SKM-1 treated with dmso at 0.1 percent for 144 hours (cell line): Measurements from ENCODE around the gene NLRP11.

Experiments used
- DNase-seq: peaks from one replicate; lab custom pipeline; 2025; ENCODE audit not compliant: unreplicated experiment; lab: John Stamatoyannopoulos, UW

NLRP11 gene

DNA sequence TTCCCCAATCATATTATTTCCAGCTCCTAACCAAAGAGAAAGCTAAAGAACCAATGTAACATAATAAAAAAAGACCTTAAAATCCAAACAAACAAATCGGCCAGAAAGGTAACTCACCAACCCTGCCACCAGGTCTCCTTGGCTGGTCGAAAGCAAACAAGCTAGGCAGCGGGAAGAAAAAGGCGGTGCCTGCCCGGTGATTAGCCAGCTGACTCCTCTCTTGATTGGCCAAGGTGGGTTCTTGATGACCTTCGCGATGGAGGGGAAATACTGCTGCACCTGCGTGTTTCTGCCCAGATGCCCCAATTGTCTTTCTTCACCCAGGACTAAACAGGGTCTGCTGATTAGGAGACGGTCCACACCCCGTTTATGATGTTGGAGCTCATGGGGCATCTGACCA lies at the start of gene NLRP11:
NLRP11 (minus strand) TSS at position 154 of the 400 bp plus-strand sequence. CDS start 13,825 bp downstream, outside the sequence.
- DNase-seq = no peak

DNA sequence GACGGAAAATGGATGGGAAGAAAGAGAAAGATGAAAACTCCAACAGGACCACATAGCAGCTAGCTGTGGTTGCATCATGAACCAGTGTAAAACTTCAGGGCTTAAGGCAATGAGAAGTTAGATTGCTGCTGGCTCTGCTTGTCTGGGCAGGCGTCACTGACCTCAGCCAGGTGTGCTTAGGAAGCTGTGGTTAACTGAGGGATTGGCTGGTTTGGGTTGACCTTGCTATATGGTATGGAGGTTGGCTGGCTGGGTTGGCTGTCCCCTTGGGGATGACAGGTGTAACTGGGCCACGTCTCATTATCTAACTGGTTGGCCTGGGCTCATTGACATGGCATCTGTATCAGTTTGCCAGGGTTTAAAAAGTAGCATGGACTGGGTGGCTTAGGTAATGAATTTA lies 45.4 kb upstream of the NLRP11 start:
- no peak for DNase-seq

DNA sequence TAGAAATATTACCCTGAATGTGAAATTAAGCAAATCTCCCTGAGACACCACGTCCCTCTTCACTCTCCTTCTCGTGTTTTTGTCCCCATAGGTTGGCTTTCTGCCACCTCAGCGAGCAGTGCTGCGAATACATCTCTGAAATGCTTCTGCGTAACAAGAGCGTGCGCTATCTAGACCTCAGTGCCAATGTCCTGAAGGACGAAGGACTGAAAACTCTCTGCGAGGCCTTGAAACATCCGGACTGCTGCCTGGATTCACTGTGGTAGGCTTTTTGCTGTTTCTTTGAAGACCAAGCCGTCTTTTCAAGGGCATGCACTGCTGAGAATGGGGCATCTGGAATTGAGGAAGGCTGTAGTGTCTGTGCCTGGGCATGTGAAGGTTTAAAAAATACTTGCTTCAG lies 38.9 kb upstream of the NLRP11 start:
- DNase-seq = no peak

DNA sequence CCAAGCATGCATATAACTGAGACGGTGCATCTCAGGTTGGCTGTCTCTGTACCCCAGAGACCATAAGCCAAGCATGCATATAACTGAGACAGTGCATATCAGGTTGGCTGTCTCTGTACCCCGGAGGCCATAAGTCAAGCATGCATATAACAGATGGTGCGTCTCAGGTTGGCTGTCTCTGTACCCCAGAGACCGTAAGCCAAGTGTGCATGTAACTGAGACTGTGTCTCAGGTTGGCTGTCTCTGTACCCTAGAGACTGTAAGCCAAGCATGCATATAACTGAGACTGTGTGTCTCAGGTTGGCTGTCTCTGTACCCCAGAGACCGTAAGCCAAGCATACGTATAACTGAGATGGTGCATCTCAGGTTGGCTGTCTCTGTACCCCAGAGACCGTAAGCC lies 35.3 kb upstream of the NLRP11 start:
- no peak for DNase-seq

DNA sequence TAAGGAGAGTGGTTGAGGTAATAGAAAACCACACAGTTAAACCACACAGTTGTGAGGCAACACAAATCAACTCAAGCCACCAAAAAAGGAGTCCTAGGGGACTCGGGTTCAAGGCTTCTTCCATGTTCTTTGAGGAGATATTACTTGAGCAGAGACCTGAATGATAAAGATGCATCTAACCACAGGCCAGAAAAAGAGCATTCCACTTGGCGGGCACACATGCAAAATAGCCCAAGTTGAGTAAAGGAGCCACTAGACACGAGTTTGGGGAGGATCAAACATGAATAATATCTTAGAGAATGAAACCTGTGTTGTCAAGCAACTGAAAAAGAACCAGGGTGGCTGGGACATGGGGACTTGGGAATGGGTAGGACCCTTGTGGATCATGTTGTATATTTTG lies 34.7 kb upstream of the NLRP11 start:
- no peak for DNase-seq

DNA sequence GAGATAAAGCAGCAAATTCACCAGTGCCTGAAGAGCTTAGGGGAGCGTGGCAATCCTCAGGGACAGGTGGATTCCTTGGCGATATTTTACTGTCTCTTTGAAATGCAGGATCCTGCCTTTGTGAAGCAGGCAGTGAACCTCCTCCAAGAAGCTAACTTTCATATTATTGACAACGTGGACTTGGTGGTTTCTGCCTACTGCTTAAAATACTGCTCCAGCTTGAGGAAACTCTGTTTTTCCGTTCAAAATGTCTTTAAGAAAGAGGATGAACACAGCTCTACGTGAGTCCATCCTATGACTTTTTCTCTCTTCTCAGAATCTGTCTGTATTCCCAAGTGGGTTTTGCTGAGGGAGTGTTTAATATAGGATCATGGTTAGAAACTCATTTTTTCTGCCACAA lies 27.2 kb upstream of the NLRP11 start:
- no peak for DNase-seq

DNA sequence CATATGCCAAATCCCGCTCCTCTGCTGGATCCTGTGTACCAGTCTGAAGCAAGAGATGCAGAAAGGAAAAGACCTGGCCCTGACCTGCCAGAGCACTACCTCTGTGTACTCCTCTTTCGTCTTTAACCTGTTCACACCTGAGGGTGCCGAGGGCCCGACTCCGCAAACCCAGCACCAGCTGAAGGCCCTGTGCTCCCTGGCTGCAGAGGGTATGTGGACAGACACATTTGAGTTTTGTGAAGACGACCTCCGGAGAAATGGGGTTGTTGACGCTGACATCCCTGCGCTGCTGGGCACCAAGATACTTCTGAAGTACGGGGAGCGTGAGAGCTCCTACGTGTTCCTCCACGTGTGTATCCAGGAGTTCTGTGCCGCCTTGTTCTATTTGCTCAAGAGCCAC lies 26.6 kb upstream of the NLRP11 start:
- DNase-seq = no peak

DNA sequence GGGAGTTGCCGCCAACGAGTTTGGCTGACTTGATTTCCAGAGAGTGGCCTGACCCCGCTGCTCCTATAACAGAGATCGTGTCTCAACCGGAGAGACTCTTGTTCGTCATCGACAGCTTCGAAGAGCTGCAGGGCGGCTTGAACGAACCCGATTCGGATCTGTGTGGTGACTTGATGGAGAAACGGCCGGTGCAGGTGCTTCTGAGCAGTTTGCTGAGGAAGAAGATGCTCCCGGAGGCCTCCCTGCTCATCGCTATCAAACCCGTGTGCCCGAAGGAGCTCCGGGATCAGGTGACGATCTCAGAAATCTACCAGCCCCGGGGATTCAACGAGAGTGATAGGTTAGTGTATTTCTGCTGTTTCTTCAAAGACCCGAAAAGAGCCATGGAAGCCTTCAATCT lies 26.2 kb upstream of the NLRP11 start:
- DNase-seq = no peak

DNA sequence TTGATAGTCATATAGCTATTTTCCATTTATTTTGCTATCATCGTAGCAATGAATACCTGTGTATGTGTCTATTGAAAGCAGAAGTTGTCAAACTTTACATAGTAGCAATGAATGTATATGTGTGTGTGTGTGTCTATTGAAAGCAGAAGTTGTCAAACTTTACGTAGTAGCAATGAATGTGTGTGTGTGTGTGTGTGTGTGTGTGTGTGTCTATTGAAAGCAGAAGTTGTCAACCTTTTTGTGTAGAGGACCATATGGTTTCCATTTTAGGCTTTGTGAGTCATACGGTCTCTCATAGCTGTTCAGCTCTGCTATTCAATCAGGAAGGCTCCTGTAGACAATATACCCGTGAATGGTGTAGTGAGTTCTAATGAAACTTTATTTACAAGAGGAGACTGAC lies 25.4 kb upstream of the NLRP11 start:
- DNase-seq = no peak

DNA sequence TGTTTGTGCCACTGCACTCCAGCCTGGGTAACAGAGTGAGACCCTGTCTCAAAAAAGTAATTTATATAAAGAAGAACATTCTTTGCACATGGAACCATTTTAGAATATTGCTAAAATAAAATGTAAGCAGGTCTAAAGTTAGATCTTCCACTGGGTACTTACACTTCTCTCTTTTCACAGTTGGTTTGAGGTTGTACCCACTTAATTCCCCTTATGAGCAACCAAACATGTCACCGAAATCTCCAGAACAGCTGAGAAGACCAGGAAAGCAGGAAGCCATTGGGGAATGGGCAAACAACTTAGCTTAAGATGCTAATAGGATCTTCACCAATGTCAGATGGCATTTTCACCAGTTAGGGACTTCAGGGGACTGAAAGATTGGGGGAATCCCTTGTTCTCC lies 23.4 kb upstream of the NLRP11 start:
- DNase-seq = no peak

DNA sequence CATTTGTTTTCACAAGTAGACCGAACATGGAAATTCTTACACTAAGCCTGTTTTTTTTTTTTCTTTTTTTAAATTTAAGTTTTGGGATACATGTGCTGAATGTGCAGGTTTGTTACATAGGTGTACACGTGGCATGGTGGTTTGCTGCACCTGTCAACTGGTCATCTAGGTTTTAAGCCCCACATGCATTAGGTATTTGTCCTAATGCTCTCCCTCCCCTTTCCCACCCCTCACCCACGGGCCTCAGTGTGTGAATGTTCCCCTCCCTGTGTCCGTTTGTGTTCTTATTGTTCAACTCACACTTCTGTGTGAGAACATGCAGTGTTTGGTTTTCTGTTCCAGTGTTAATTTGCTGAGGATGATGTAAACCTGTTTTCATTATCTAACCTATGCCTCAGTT lies 7.1 kb upstream of the NLRP11 start:
- DNase-seq = no peak

DNA sequence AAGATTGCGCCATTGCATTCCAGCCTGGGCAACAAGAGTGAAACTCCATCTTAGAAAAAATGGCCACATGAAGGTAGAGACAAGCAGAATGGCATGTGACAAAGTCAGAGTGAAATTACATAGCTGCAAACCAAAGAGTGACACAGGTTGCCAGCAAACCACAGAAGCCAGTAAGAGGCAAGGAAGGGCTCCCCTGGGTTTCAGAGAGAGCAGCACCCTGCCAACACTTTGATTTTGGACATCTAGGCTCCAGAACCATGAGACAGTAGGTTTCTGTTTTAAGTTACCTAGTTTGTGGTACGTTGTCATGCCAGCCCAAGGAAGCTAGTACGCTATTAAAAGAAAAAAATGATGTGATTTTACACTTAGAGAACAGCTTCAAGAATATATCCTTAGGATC lies 6.5 kb upstream of the NLRP11 start:
- no peak for DNase-seq

DNA sequence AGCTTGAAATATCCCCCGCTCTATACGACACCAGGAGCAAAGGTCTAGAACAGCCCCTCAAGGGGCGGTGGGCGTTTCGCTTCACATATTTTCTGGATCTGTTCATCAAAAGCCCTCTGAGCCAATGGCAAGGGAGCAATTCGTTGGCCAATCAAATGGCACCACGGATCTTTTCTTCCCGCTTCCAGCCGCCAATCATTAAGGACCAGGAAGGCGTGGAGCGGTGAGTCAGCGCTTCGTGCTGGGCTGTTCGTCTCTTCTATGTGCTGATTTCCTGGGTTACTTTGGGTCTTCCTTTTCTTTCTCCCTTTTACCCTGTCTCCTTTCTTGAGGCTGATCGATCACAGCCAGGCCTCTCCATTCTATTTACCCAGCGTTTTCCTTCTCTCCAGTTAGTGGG lies 4.5 kb upstream of the NLRP11 start, which contains the start of gene NLRP4:
NLRP4 (plus strand) TSS at position 201 of the 400 bp plus-strand sequence. CDS start 15,541 bp downstream, outside the sequence.
- no peak for DNase-seq

DNA sequence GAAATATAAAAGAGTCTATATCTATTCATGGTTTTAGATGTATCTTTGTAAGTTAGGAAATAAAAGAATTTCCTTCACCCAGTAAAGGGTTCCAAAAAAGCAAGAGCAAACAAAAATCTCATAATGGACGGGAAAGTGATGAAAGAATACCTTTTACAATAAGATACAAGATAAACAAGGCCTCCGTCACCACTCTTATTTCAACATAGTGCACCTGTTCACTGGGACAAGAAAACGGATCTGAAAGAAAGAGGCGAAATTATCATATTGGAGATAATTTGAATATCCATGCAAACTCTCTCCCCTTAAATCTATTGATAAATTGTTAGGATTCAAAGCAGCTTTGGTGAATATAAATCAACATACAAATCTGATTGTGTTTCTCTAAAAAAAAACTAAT lies 877 bp upstream of the NLRP11 start:
- DNase-seq = no peak

DNA sequence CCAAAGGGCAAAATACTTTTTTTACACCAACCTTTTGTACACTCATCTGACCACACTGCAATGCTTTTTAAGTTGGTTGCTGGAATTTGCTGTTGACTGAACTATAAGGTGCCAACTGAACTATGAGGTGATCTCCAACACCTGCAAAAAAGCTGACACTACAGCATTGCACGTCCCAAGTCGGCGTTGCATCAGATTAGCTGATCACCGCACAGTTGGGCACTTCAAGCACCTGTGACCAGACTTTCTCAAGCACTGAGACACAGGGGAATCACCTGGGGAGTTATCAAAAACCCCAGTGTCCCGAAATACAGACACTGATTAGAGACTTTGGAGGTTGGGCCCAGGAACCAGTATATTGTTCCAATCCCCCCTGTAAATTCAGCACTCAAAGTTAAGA lies 1.1 kb downstream of the NLRP11 start:
- no peak for DNase-seq

DNA sequence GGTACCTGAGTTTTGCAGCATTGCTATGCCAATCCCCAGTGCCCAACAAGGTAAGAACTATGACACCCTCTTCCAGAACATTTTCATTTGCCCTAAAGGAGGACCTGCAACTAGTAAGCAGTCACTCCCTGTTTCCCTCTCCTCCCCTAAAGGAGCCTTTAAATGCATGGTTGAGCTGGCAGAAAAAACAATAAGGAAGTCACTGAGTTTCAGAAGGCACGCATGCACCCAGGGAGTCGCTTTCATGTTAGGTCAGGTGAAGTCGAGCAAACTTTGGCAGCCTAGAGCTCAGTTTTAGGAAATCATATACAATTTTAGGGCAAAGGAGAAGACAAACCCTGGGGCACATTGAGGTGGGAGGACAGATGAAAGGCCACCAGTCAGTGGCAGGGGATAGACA lies 11.8 kb downstream of the NLRP11 start:
- DNase-seq = no peak

DNA sequence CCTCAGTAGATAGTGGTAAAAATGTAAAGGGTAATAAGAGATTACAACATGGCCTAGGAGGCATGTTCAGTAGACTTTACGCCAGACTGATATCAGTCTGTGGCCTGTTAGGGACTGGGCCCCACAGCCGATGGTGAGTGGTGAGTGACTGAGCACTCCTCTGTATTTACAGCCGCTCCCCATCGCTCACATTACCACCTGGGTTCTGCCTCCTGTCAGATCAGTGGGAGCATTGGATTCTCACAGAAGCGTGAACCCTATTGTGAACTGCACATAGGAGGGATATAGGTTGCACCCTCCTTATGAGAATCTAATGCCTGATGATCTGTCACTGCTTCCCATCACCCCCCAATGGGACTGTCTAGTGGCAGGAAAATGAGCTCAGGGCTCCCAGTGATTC lies 17.9 kb downstream of the NLRP11 start:
- no peak for DNase-seq

DNA sequence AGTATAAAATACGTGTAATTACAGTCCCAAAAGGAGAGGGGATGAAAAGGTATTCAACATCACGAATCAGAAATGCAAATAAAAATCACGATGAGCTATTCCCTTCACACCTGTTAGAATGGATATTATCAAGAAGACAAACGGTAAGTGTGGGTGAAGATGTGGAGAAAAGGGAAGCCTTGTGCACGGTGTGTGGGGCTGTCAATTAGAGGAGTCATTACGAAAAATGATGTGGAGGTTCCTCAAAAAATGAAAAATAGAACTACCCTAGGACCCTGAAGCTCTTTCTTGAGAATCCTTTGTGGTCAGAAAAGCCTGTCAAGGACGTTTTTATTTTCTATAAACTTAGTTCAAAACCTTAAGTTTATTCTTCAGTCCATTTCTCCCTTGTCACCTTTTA lies 19.4 kb downstream of the NLRP11 start:
- DNase-seq = no peak

DNA sequence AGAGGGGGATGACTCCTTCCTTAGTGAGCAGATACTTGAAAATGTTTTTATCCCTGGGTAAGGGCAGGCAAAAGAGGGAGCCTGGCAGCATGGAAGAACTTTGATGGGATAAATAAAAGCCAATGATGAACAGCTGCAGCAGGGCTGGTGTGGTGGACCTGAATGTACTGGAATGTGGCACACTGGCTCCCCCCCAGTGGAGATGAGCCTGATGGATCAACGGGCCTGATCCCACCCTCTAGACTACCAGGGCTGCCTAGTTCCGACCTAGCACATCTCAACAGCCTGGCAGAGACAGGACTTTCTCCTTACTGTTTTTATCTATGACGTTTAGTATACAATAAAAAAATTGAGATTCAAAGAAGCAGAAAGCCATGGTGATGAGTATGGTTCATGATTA lies 20.5 kb downstream of the NLRP11 start:
- no peak for DNase-seq

DNA sequence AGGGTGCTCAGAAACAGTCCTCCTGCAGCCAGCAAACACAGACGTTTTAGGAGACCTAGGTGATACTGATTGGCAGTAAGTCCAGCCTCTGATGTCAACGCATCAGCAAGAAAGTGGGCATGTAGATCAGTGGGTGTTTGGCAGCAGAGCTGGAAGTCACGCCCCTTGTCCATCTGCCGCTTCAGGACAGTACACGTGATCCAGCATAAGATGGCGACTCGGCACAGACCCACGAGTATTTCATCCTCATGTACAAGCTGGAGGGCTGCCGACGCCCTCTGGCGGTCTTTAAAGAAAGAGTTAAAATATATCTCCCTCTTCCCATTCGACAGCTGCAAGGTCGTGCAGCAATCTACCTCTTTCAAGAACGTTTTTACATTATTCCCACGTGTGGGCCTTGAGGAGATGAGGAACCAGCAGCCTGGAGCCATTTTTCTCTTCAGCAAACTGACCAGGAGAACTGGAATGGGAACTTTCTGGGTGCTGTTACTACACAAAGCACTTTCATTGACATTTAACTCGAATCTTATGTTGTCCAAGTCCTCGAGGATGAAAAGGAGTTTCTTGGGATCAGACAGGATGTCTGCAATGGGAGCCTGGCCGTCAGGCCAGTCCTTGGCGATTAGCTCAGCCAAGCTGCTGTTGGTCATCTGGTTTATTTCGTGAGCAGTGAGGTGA lies 22.3 kb downstream of the NLRP11 start:
- peak; percentile 15 for DNase-seq

DNA sequence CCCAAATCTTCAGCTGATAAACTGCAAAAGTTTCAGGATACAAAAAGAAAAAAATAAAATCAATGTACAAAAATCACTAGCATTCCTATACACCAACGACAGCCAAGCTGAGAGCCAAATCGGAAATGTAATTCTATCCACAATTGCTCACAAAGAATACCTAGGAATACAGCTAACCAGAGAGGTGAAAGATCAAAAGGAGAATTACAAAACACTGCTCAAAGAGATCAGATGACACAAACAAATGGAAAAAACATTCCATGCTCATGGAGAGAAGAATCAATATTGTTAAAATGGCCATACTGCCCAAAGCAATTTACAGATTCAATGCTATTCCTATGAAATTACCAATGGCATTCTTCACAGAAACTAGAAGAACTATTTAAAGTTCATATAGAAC lies 29.5 kb downstream of the NLRP11 start:
- DNase-seq = no peak

DNA sequence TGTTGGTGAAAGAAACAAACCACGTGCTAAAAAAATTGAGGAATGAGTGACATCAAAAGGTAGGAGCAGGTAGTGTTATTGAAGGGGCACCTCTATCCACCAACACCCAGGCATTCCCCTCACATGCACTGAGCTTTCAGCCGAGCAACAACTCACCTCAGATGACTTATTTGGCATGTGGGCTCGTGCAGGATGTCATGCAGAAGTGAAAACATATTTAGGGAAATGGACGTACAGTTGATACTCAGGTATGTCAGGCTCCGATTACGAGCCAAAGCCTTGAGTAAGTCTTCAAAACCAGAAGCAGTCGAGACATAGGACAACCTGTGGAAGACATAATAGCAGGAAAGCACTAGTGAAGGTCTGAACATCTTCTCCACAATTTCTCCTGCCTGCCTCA lies 30.4 kb downstream of the NLRP11 start:
- no peak for DNase-seq

DNA sequence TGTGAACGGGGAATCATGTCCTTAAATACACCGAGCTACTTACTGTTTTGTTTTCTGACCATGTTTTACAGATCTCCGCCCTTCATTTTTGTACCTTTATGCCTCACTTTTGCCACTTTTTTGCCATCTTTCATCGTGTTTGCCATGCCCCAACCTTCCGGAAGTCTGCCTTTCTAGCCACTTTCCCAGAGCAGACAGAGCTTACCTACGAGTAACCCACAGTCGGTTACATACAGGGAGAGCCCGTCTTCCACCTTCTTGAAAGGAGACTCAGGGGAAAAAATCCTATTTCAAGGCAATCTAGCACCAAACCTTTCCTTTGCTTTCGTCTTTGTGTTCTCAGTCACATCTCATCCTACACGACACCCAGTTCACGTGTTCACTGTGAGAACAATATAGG lies 36.8 kb downstream of the NLRP11 start:
- DNase-seq = no peak
